ENCODE data around the gene KHDRBS1.
A peak's percentile ranks its signal among the peaks of the same experiment; 100 is the strongest.
"Not testable (repeated sequence)": the region's sequence is repeated elsewhere in the genome, so short reads cannot be mapped to it uniquely, and the experiment has no call there.

The KHDRBS1 gene

DNA sequence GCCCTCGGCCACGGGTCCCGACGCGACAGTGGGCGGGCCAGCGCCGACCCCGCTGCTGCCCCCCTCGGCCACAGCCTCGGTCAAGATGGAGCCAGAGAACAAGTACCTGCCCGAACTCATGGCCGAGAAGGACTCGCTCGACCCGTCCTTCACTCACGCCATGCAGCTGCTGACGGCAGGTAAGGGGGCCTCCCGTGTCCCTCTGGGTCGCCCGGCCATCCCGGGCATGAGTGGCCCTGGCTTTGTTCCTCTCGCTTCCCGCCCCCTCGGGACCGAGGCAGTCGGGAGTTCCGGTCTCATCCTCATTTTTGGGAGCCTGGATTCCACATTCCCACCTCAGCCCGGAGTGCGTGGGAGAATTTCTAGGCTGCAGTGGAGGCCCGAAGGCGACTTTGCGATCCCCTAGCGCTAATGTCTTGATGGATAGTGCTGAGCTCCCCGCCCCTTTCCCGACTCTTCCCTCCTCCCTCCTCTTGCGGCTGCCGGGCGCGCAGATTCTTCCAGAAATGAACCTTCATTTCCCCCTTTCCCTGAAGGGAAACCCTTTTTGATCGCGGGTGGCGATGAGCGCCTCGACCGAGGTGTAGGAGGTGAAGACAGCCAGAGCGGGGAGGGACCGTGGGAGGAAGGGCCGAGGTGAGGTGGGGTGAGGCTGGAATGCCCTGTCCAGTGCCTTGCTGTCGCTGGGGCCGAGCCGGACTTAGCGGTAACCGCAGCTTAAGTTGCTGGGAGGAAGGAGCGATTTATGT, 705 bp downstream of the KHDRBS1 start:
- DNase-seq: peak; percentile 22

DNA sequence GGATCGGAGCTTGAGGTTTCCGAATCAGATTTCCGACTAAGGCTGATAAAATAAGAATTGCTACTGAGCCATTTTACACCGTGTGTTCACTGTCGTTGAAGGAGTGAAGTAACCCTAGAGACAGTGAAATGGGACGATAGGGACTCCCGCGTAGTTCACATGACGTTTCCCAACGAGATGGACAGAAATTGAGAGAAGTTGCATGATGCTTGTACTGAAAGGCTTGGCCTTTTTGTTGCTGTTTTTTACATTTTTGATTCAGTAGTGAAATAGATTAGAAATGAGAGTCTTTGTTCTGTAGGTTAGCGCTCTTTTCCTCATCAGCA, 1.2 kb downstream of the KHDRBS1 start:
- DNase-seq: no peak

- DNase-seq: no peak
Observed at GRCh38 chr1:32020339-32020738, 6.7 kb downstream of the KHDRBS1 start.

GRCh38 chr1:32021574-32022018, 7.9 kb downstream of the KHDRBS1 start:
- DNase-seq: not testable (repeated sequence)

GRCh38 chr1:32023351-32023750, 9.7 kb downstream of the KHDRBS1 start:
- no peak for DNase-seq

GRCh38 chr1:32025515-32025914, 11.8 kb downstream of the KHDRBS1 start:
- no peak for DNase-seq

GRCh38 chr1:32028746-32029145, 15.1 kb downstream of the KHDRBS1 start:
- DNase-seq: no peak

- DNase-seq: no peak
Observed at GRCh38 chr1:32031578-32032274, 18.1 kb downstream of the KHDRBS1 start.

- DNase-seq: no peak
Observed at GRCh38 chr1:32032275-32032615, 18.6 kb downstream of the KHDRBS1 start.

DNA sequence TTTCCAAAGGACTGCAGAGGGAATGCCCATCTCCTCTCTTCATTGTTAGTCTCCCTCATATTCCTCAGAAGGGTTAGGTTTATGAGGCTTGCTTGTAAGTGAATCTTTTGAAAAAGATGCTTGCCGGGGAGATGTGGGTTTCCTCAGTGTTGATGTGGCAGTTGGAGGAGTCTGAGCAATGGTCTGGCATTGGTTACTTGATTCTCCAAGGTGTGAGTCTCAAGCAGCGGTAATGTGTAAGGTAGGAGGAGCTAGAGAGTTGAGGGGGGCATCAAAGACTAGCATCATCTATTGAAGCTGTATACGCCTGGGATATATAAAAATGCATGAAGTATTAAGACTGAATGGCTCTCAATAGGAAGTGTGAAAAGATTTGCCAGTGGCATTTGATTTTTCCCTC, 21.5 kb downstream of the KHDRBS1 start:
- no peak for DNase-seq

DNA sequence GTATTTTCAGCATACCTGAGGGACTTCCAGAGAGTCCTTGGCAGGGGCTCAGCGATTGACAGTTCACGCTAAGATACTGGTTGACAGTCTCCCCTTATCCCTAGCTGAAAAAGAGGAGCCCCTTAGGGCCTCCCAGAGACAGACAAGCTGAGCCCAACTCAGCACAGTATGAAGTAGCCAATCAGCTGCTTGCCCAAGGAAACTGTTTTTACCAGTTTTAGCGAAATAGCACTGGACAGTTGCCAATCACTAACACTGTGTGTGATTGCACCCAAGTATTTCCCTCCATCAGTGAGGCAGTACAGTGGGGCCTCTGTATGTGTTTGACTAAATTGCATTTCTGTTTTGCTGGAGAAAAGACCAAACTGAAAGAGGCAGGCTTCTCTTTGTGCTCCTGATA, 27.0 kb downstream of the KHDRBS1 start:
- no peak for DNase-seq

DNA sequence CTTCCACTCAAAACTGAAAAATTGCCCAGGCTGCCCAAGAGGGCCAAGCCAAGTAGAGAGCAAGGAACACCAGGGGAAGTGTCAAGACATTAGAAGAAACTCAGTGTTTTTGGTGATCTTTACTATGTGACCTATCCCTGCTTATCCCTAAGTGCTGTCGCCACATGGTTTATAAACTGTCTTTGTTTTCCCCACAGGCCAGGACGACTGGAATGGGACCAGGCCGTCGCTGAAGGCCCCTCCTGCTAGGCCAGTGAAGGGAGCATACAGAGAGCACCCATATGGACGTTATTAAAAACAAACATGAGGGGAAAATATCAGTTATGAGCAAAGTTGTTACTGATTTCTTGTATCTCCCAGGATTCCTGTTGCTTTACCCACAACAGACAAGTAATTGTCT, 28.7 kb downstream of the KHDRBS1 start:
- DNase-seq: no peak

GRCh38 chr1:32044234-32044633, 30.6 kb downstream of the KHDRBS1 start:
- no peak for DNase-seq

DNA sequence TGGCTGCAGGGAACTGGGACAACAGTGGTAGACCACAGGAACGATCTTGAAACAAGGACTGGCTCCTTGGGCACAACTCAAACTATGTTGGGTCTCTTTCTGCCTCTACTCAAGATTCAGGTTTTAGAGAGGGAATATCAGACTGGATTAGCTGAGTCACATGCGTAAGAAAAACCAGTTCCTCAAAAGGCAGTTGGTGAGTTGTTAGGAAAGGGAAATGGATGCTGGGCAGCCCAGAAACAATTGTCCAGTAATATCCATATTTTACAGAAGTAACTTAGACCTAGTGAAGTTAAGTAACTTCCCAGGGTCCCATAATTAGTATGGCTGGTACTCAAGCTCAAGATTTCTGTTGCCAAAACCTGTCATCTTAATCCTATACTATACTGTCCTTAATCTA, 32.1 kb downstream of the KHDRBS1 start:
- no peak for DNase-seq

DNA sequence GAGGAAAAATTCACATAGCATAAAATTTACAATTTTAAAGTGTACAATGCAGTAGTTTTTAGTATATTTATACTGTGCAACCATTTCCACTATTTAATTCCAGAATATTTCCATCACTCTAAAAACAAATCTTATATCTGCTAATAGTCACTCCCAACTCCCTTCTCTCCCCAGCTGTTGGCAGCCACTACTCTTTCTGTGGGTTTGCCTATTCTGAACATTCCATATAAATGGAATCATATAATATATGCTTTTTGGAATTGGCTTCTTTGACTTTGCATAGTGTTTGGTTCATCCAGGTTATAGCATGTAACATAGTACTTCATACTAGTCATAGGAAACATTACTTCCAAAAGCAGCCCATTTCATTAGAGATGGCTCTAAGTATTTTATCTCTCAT, 34.0 kb downstream of the KHDRBS1 start:
- no peak for DNase-seq

GRCh38 chr1:32048440-32048839, 34.8 kb downstream of the KHDRBS1 start:
- DNase-seq: no peak

- no peak for DNase-seq
Observed at GRCh38 chr1:32051706-32052105, 38.0 kb downstream of the KHDRBS1 start.

- DNase-seq: no peak
Observed at GRCh38 chr1:32052887-32053286, 39.2 kb downstream of the KHDRBS1 start.

- no peak for DNase-seq
Observed at GRCh38 chr1:32055416-32055815, 41.7 kb downstream of the KHDRBS1 start.

DNA sequence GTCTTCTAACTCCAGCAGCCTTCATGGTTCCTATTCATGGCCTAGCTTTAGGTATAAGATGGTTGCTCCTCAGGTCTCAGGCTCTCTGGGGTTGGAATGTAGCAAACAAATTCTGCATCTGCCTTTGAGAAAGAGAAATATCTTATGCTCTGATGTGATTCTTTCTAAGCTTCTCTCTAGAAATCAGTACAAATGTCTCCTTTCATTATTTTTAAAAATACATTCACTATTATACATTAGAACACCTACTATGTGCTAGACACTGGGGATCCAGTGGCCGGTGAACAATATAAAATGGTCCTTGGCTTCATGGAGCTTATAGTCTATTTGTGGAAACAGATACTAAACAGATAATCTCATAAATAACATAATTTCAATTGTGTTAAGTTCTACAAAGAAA, 42.9 kb downstream of the KHDRBS1 start:
- no peak for DNase-seq

DNA sequence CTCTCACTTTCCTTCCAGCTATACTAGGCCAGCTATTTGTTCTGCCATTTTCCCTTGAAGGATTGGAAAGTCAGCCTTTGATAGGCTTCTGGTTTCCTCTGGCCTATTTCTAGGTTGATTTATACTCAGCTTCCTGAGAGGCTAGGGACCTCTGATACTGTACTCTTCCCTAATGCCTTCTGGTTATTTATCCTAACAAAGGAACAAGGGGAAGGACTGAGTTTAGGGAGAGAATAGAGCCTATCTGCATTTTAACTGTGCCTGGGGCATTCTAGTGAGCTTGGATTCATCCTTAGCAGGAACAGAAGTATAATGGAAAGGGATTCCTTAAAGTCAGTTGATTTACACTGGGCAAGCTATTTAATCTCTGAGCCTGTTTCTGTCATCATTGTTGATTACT, 47.2 kb downstream of the KHDRBS1 start:
- DNase-seq: no peak

- DNase-seq: no peak
Observed at GRCh38 chr1:32062867-32063230, 49.2 kb downstream of the KHDRBS1 start.

DNA sequence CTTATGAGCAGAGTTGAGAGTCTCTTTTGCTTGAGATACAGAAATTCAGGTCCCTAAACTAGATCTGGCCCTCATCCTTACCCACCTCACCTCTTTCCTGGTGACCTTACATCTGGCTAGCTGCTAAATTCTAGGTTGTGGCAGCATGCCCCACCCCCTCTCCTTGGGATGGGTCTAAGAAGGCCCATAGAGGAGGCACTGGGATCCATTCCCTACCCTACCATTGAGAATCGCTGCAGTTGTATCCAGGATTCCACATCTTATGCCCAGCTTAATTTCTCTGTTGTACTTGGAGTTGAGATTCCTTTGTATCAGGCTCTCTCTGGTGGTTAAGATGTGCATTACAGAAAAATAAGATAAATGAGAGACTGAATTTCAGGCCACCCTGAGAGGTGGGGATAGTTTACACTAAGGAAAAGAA, 49.6 kb downstream of the KHDRBS1 start:
- DNase-seq: no peak

GRCh38 chr1:32065613-32066488, 52.2 kb downstream of the KHDRBS1 start:
- DNase-seq: not testable (repeated sequence)
